ENCODE measurements around the gene DMKN. TPM values are rescaled to one million over a fixed set of nuclear protein-coding genes. Genes with fewer than 3 reads are reported as not detected.

DMKN gene
- total and polyA plus RNA-seq, 9 of the 15 experiments (the other 6 are each of a cell fraction or from before 2014, with no cell fraction given) = 0.36 to 0.53 TPM; not detected in 7

DNA sequence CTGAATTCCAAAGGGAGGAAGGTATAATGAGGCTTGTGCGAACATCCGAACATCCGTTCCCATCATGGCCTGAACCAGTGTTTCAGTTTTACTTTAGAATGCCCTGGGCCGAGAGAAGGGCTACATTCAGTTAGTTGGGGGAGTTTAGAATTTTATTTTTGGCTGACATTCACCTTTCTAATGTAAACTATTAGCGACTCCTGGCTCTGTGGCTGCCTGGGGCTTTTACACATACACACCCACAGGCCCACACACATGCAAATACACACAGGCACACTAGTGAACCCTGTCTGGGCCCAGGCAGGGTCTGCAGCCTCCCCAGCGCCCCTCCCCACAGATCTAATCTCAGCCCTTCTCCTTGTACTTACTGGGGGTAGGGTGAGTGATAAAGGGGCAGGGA lies 25.9 kb upstream of the DMKN start:
- no peak overlapping the region for H3K4me2 ChIP-seq (ENCODE audit: insufficient read depth, low read length)
- DNase-seq (ENCODE audit: extremely low read depth in 1 of 4, low spot score in 3 of 4) (no peak), ATAC-seq (no peak), FAIRE-seq (no peak)
- H3K27me3 ChIP-seq (ENCODE audit: control insufficient read depth in 2 of 2, insufficient read depth in 2 of 2, low read length in 2 of 2) = peaks cover 2 to 15% of the 10 kb centered on the region in 2 experiments; a peak in 2 of 5 replicates
- no peak overlapping the region for H3K27ac ChIP-seq (ENCODE audit: extremely low read depth, low read depth, low read length)
- peaks cover 3 to 9% of the 10 kb centered on the region in 2 experiments; a peak in 3 of 5 replicates for H3K4me1 ChIP-seq (replicated peaks in 1 of 2; ENCODE audit: control insufficient read depth in 2 of 2, insufficient read depth in 2 of 2, low read length in 2 of 2)
- CTCF ChIA-PET (ENCODE audit: low intra/inter-chr PET ratio) = no interaction called here
- BruUV-seq (replicated peaks) = no TSS peak
- in situ Hi-C loops (cut with MboI) (no loop called here), intact Hi-C loops (cut with micrococcal nuclease) (no loop called here)
- 61% methylated on average over 6 of the region's 6 CpGs for WGBS (ENCODE audit: insufficient coverage, low coverage, missing lambda C conversion rate)
- no peak overlapping the region for H3K9ac ChIP-seq (ENCODE audit: insufficient read depth in 1 of 2, low read depth in 2 of 2, low read length in 2 of 2)
- no peaks in the 10 kb centered on the region for H4K20me1 ChIP-seq (replicated peaks; ENCODE audit: control insufficient read depth, insufficient read depth, low read length)
- TF ChIP-seq ZNF77 (CRISPR knock-in tag; IDR thresholded peaks at IDR 0.05) (no peak), CAMTA2 (CRISPR knock-in tag; conservative IDR thresholded peaks at IDR 0.05) (no peak)
- peaks cover 27% of the 10 kb centered on the region; the same call in 2 of the 3 replicates for H3K36me3 ChIP-seq (ENCODE audit: control insufficient read depth, insufficient read depth, low read length)
- POLR2A ChIA-PET = no interaction called here
- no peak overlapping the region for H3K4me3 ChIP-seq
- peaks cover 10% of the 10 kb centered on the region for H3K79me2 ChIP-seq (ENCODE audit: control insufficient read depth, insufficient read depth, low read length)
- H3K9me3 ChIP-seq (replicated peaks; ENCODE audit: control insufficient read depth, insufficient read depth, low read depth, low read length) = no peaks in the 10 kb centered on the region
- H2AFZ ChIP-seq (ENCODE audit: low read depth, low read length) = no peak overlapping the region
- peaks cover 7% of the 10 kb centered on the region for H3K9me1 ChIP-seq (ENCODE audit: control insufficient read depth, insufficient read depth, low read length)

DNA sequence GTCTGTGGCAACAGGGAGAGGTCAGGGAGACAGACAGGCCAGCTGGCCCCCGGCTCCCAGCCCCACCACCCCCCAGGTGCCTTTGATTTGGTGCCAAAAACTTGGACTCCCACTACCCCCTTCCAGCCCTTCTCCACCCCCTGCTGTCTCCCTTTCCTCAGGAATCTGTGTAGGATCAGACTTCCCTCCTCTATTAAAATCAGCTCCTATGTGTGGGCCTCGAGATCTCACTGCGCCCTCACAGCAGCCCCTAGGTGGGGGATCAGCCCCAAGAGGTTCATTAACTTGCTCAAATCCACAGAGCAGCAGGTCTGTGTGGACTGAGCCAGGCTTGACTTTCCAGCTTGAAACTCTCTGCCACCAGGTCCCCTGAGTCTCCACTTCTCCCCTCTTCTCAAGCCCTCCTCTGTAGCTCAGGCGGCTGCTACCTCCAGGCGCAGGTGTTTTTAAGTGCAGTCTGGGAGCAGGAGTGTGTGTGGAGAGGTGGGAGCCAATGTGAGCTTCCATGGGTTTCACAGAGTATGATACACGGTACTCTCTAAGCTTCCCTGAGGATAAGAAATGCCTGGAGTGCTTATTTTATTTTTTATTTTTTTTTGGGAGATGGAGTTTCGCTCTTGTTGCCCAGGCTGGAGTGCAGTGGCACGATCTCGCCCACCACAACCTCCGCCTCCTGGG lies 21.5 kb upstream of the DMKN start:
- Histone ChIP-seq H3K36me3 (ENCODE audit: control insufficient read depth, insufficient read depth, low read length) (no peaks in the 10 kb centered on the region), H3K9me1 (ENCODE audit: control insufficient read depth, insufficient read depth, low read length) (no peaks in the 10 kb centered on the region), H4K20me1 (replicated peaks; ENCODE audit: control insufficient read depth, insufficient read depth, low read length) (no peaks in the 10 kb centered on the region; the same call in none of the 2 replicates), H3K9me3 (replicated peaks; ENCODE audit: control insufficient read depth, insufficient read depth, low read depth, low read length) (no peaks in the 10 kb centered on the region), H3K4me2 (ENCODE audit: insufficient read depth, low read length) (no peak overlapping the region), H3K4me3 (no peak overlapping the region), H3K79me2 (ENCODE audit: control insufficient read depth, insufficient read depth, low read length) (no peaks in the 10 kb centered on the region), H3K27me3 (ENCODE audit: control insufficient read depth in 2 of 2, insufficient read depth in 2 of 2, low read length in 2 of 2) (peaks cover 24 to 56% of the 10 kb centered on the region in 2 experiments; a peak in 4 of 5 replicates), H2AFZ (ENCODE audit: low read depth, low read length) (no peak overlapping the region), H3K9ac (ENCODE audit: insufficient read depth in 1 of 2, low read depth in 2 of 2, low read length in 2 of 2) (no peak overlapping the region), H3K27ac (ENCODE audit: extremely low read depth, low read depth, low read length) (no peak overlapping the region), H3K4me1 (replicated peaks in 1 of 2; ENCODE audit: control insufficient read depth in 2 of 2, insufficient read depth in 2 of 2, low read length in 2 of 2) (peaks cover 3 to 16% of the 10 kb centered on the region in 2 experiments; a peak in 3 of 5 replicates)
- no peak for FAIRE-seq
- intact Hi-C loops (cut with micrococcal nuclease) (no loop called here), in situ Hi-C loops (cut with MboI) (no loop called here)
- WGBS (ENCODE audit: insufficient coverage, low coverage, missing lambda C conversion rate) = 23% methylated on average over 10 of the region's 10 CpGs
- no peak for DNase-seq (ENCODE audit: extremely low read depth in 1 of 4, low spot score in 3 of 4)
- no peak for ATAC-seq
- POLR2A ChIA-PET = interaction anchor here (0.7 kb wide), 1 partner anchor 264 kb away, joined by 3 read pairs; no protein-coding TSS in a partner anchor
- BruUV-seq (replicated peaks) = no TSS peak
- CTCF ChIA-PET (ENCODE audit: low intra/inter-chr PET ratio) = no interaction called here
- TF ChIP-seq ARID3A (IDR thresholded peaks at IDR 0.05; ENCODE audit: borderline replicate concordance, low read depth, low read length) (no peak), CREM (IDR thresholded peaks at IDR 0.05; ENCODE audit: low read depth) (no peak), EP300 (IDR thresholded peaks at IDR 0.05; ENCODE audit: low read length) (no peak), ZNF778 (CRISPR knock-in tag; IDR thresholded peaks at IDR 0.05) (no peak), ZSCAN32 (CRISPR knock-in tag; IDR thresholded peaks at IDR 0.05) (no peak), ELF2 (CRISPR knock-in tag; IDR thresholded peaks at IDR 0.05) (no peak), TCF7L2 (IDR thresholded peaks at IDR 0.05; ENCODE audit: low read depth, low read length) (no peak), DNMT1 (IDR thresholded peaks at IDR 0.05) (no peak), NR3C1 (CRISPR knock-in tag; IDR thresholded peaks at IDR 0.05) (no peak)
- TF ChIP-seq, protein P1, sequence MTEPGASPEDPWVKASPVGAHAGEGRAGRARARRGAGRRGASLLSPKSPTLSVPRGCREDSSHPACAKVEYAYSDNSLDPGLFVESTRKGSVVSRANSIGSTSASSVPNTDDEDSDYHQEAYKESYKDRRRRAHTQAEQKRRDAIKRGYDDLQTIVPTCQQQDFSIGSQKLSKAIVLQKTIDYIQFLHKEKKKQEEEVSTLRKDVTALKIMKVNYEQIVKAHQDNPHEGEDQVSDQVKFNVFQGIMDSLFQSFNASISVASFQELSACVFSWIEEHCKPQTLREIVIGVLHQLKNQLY (CRISPR knock-in tag; conservative IDR thresholded peaks at IDR 0.05) = no peak
- TF ChIP-seq, protein P2, sequence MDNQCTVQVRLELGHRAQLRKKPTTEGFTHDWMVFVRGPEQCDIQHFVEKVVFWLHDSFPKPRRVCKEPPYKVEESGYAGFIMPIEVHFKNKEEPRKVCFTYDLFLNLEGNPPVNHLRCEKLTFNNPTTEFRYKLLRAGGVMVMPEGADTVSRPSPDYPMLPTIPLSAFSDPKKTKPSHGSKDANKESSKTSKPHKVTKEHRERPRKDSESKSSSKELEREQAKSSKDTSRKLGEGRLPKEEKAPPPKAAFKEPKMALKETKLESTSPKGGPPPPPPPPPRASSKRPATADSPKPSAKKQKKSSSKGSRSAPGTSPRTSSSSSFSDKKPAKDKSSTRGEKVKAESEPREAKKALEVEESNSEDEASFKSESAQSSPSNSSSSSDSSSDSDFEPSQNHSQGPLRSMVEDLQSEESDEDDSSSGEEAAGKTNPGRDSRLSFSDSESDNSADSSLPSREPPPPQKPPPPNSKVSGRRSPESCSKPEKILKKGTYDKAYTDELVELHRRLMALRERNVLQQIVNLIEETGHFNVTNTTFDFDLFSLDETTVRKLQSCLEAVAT (IDR thresholded peaks at IDR 0.05) = no peak
